Measurements from ENCODE around the gene ABCF2.

Gene ABCF2

DNA sequence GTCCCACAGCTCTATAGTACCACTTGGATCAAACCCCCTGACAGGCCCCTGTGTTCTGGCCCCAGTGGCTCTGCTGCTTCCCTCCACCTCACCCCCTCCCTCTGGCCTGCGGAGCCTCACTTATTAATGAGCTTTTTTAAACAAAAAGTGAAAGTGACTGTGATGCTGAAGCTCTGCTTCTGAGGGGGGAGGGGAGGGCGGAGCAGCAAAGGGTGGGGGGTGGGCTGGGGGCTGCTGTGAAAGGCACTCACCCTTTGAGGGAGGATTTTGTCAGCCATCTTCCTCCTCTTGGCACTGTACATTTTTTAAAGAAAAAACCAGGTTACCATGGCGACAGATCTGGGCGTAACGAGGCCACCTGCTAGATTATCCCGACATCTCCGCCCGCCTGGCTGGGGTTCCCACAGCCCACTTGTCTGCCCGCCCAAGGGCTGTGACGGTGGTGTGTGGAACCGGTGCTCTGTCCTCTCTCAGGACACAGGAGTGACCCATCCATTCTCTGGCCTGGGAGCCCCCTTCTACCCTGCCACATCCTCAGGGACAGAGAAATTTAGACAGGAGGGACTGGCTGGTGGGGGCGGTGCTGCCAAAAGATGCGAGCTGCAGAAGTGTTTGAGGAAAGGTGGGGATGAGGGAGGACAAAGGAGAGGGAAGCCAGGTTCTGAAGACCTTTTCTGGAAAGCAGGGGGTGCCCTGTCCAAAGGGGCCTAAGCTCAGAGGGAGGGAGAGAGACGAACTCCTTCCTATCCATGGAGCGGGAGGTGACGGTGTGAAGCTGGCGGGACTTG is 16.6 kb upstream of the ABCF2 start:
- in situ Hi-C loops (cut with MboI; ENCODE audit: low sequenced_read_pairs, unreplicated experiment) = no loop called here
- DNase-seq (ENCODE audit: low spot score) = no peak

DNA sequence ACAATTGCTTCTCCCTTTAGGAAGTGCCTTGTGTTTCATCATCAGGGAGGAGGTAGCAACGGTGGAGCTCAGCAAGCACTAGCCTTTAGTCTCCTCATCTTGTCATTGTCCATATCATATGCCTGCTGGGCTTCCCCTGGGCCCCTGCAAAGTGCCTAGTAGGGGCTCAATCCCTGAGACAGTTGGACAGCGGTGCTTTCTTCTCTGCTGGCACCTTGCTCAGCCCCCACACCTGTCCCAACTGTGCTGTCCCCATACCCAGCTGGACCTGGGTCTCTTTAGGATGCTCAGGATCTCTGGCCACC is 16.0 kb upstream of the ABCF2 start:
- in situ Hi-C loops (cut with MboI; ENCODE audit: low sequenced_read_pairs, unreplicated experiment) = no loop called here
- DNase-seq (ENCODE audit: low spot score) = no peak
- TF ChIP-seq, protein P1, sequence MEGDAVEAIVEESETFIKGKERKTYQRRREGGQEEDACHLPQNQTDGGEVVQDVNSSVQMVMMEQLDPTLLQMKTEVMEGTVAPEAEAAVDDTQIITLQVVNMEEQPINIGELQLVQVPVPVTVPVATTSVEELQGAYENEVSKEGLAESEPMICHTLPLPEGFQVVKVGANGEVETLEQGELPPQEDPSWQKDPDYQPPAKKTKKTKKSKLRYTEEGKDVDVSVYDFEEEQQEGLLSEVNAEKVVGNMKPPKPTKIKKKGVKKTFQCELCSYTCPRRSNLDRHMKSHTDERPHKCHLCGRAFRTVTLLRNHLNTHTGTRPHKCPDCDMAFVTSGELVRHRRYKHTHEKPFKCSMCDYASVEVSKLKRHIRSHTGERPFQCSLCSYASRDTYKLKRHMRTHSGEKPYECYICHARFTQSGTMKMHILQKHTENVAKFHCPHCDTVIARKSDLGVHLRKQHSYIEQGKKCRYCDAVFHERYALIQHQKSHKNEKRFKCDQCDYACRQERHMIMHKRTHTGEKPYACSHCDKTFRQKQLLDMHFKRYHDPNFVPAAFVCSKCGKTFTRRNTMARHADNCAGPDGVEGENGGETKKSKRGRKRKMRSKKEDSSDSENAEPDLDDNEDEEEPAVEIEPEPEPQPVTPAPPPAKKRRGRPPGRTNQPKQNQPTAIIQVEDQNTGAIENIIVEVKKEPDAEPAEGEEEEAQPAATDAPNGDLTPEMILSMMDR (IDR thresholded peaks at IDR 0.05; ENCODE audit: borderline replicate concordance, control extremely low read depth, extremely low read depth, insufficient read depth, missing control alignments) = no peak

More for the DNA sequence above, 16.6 kb upstream of the ABCF2 start:
- TF ChIP-seq, protein P1 (IDR thresholded peaks at IDR 0.05; ENCODE audit: borderline replicate concordance, control extremely low read depth, extremely low read depth, insufficient read depth, missing control alignments) = no peak

DNA sequence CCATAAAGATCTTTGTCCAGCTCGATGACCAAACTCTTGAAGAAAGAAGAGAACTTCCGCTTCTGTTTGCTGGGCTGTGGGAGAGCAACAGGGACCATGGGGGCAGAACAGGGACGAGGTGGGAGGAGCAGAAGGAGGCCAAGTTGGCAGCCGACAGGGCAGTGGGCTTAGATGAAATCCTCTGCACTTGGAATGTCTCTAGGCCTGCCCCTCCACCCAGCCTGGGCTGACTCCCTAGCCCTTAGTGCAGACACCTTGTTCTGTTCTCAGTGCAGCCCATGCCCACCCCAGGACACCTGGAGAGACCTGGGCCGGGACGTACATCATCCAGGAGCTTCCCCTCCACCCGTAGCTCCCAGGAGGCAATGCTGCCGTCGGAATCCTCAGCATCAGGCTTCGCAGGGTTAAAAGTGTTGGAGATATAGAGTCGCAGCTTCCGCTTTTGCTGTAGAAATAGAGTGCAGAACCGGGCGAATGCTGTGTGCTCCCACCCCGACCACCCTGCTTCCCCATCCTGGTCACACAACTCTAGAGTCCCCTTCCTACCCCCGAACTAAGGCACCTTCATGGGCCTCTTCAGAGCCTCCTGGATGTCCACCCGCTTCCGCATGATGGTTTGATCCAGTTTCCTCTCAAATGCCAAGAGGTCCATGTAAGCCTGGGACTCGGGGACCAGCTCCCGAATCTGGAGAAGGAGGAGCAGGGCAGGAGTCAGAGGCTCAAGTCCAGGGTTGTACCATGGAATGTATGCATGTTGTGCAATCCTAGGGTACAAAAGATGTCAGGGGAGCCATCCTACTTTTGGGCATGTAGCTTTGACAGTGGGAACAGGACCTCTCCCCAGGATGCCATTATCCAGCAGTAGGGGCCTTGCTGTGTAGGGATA is 15.4 kb upstream of the ABCF2 start:
- in situ Hi-C loops (cut with MboI; ENCODE audit: low sequenced_read_pairs, unreplicated experiment) = no loop called here
- no peak for DNase-seq (ENCODE audit: low spot score)
- TF ChIP-seq, protein P1 (IDR thresholded peaks at IDR 0.05; ENCODE audit: borderline replicate concordance, control extremely low read depth, extremely low read depth, insufficient read depth, missing control alignments) = no peak

DNA sequence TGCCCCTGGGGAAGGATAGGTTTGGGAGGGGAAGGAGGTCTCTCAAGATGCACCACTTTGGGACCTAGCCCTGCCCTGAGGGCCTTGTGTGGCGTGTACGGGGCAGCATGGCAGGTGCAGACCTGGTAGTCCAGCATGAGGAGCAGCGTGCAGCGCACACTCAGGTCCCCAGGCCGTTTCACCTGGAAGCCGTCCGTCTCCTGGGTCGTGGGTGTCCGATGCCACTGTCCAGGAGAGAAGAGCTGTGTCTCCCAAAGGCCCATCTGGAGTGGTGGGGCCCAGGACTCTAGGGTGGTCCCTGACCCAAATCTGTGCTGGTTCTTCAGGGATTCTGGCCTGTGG is 14.7 kb upstream of the ABCF2 start:
- TF ChIP-seq, protein P1 (IDR thresholded peaks at IDR 0.05; ENCODE audit: borderline replicate concordance, control extremely low read depth, extremely low read depth, insufficient read depth, missing control alignments) = no peak
- in situ Hi-C loops (cut with MboI; ENCODE audit: low sequenced_read_pairs, unreplicated experiment) = no loop called here
- no peak for DNase-seq (ENCODE audit: low spot score)

DNA sequence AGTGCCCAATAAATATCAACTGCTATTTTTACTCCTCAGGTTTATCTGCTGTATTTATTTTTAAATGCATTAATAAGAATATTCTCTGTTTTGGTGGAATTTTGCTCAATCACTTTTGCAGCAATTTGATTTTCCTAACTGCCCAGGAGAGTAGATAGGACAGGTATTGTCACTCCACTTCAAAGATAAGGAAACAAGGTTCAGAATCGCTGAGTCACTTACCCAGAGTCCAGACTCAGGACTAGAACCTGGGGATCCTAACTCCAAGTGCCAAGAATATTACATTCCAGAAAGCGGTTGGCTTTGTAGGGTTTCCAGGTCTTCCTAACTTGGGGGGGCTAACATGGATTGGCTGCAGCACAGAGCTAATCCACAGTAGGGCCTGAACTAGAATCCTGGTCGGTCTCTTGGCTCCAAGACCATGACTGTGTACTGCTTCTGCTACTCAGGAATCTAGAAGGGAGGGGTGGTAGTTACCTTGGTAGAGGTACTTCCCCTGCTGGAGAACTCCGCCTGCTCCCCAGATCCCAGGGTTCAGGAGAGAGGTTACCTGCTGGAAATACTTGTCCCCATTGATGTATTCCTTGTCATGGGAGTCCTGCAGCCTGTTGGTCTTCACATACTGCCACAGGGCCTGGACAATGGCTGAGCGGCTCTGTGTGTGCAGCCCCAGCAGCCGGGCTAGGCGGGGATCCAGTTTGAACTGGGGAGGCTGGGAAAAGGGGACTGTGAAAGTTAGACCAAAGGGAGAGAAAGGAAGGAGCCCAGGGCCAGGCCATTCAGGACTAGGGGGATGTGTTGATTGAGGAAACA is 14.1 kb upstream of the ABCF2 start:
- no peak for DNase-seq (ENCODE audit: low spot score)
- in situ Hi-C loops (cut with MboI; ENCODE audit: low sequenced_read_pairs, unreplicated experiment) = no loop called here
- TF ChIP-seq, protein P1 (IDR thresholded peaks at IDR 0.05; ENCODE audit: borderline replicate concordance, control extremely low read depth, extremely low read depth, insufficient read depth, missing control alignments) = no peak

DNA sequence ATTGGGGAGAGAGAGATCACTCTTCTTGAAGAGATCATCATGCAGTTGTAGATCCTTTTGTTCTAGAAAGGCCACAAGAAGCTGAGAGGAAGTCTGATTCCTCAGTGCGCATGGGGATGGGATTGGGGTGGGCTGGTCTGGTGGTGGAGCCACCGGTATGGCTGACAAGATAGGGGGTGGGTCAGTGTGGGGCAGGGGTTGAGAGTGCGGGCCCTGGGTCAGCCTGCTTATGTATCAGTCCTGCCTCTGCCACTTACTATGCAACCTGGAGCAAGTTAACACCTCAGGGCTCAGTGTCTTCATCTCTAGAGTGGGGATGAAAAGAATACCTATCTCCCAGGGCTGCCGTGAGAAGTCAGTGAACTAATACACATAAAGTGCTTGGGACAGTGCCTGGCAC is 13.5 kb upstream of the ABCF2 start:
- in situ Hi-C loops (cut with MboI; ENCODE audit: low sequenced_read_pairs, unreplicated experiment) = no loop called here
- no peak for DNase-seq (ENCODE audit: low spot score)
- TF ChIP-seq, protein P1 (IDR thresholded peaks at IDR 0.05; ENCODE audit: borderline replicate concordance, control extremely low read depth, extremely low read depth, insufficient read depth, missing control alignments) = no peak
